ENCODE measurements around the gene SEC24D.
A peak's percentile ranks its signal among the peaks of the same experiment; 100 is the strongest.
"Not testable (repeated sequence)": the region's sequence is repeated elsewhere in the genome, so short reads cannot be mapped to it uniquely, and the experiment has no call there.

SEC24D gene, protein sequence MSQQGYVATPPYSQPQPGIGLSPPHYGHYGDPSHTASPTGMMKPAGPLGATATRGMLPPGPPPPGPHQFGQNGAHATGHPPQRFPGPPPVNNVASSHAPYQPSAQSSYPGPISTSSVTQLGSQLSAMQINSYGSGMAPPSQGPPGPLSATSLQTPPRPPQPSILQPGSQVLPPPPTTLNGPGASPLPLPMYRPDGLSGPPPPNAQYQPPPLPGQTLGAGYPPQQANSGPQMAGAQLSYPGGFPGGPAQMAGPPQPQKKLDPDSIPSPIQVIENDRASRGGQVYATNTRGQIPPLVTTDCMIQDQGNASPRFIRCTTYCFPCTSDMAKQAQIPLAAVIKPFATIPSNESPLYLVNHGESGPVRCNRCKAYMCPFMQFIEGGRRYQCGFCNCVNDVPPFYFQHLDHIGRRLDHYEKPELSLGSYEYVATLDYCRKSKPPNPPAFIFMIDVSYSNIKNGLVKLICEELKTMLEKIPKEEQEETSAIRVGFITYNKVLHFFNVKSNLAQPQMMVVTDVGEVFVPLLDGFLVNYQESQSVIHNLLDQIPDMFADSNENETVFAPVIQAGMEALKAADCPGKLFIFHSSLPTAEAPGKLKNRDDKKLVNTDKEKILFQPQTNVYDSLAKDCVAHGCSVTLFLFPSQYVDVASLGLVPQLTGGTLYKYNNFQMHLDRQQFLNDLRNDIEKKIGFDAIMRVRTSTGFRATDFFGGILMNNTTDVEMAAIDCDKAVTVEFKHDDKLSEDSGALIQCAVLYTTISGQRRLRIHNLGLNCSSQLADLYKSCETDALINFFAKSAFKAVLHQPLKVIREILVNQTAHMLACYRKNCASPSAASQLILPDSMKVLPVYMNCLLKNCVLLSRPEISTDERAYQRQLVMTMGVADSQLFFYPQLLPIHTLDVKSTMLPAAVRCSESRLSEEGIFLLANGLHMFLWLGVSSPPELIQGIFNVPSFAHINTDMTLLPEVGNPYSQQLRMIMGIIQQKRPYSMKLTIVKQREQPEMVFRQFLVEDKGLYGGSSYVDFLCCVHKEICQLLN

DNA sequence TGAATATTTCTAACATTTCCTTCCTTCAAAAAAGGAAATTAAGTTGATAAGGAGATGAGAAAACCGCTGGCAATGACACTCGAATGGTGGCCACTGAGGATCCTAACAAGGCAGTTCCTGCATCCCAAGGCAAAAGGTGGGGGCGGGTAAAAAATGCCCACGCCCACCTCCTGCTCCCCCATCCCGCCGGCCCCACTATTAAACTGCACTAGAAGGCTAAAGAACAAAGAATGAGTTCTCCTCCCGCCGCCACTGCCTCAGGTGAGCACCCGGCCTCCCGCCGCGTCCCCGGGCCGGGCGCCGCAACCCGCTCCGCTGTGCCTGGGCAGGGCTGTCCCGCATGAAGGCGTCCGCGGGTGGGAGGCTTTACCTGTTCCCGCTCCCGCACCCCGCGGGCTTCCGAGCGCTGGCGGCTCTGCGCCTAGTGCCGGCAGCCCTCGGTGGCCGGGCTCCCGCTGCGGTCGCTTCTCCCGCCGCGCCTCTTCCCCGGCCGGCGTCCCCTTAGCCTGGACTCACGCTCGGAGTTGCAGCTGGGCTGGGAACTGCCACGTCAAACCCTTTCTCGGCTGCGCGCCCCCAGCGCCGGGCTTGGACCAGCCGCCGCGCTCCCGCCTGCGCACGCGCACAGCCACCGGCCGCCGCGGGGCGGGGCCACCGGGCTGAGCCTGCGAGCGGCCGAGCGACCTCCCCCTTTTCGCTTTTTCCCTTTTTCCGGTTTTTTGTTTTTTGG is at the start of gene SEC24D:
TSS of gene SEC24D (minus strand) at position 556 of the 730 bp plus-strand sequence. CDS start 2,430 bp downstream, outside the sequence.
- peak within 1 kb of the TSS; percentile 98 for H3K4me3 ChIP-seq (ENCODE audit: low read depth, low read length)
- TF ChIP-seq, protein P1, sequence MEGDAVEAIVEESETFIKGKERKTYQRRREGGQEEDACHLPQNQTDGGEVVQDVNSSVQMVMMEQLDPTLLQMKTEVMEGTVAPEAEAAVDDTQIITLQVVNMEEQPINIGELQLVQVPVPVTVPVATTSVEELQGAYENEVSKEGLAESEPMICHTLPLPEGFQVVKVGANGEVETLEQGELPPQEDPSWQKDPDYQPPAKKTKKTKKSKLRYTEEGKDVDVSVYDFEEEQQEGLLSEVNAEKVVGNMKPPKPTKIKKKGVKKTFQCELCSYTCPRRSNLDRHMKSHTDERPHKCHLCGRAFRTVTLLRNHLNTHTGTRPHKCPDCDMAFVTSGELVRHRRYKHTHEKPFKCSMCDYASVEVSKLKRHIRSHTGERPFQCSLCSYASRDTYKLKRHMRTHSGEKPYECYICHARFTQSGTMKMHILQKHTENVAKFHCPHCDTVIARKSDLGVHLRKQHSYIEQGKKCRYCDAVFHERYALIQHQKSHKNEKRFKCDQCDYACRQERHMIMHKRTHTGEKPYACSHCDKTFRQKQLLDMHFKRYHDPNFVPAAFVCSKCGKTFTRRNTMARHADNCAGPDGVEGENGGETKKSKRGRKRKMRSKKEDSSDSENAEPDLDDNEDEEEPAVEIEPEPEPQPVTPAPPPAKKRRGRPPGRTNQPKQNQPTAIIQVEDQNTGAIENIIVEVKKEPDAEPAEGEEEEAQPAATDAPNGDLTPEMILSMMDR (IDR thresholded peaks at IDR 0.05; ENCODE audit: borderline replicate concordance, insufficient read depth, low read depth, low read length), result 0 out of 2 replicates have a peak, but pooled peaks have one; percentile 13

DNA sequence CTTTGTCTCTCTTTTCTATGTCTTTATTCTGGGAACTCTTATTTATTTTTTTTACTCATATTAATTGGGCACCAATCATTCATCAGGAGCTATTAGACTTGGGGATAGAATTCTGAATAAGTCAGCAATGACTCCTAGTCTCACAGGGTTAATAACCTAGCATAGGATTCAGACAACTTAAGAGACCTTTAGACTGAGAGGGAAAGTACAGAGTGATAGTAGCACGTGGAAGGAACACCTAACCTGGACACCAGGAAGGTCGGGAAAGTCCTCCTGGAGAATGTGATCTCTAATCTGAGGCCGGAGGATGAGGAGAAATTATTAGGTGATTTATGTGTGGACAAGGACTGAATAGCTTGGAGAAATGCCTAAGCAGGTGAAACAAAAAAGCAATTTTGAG is 48.8 kb upstream of the SEC24D start:
- TF ChIP-seq, protein P1 (IDR thresholded peaks at IDR 0.05; ENCODE audit: borderline replicate concordance, insufficient read depth, low read depth, low read length), result no peak
- H3K4me3 ChIP-seq (ENCODE audit: low read depth, low read length), result no peak overlapping the region

DNA sequence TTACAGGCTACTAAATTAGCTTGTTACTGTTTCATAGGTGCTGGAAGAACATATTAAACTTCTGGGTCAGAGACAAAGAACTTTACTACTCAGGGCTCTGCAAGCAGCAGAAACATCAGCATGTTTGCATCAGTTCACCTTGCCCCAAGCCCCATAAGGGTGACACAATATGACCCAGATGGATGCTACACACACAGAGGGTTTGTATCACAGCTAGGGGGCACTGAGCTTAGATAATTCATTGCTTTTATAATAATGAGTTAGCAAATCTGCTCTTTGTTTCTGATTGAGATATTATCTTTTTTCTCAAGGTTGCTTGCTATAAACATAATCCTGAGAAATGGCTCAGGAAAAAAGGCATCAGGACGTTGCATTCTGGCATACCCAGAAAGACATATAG is 47.9 kb upstream of the SEC24D start:
- no peak overlapping the region for H3K4me3 ChIP-seq (ENCODE audit: low read depth, low read length)
- TF ChIP-seq, protein P1 (IDR thresholded peaks at IDR 0.05; ENCODE audit: borderline replicate concordance, insufficient read depth, low read depth, low read length), result no peak

DNA sequence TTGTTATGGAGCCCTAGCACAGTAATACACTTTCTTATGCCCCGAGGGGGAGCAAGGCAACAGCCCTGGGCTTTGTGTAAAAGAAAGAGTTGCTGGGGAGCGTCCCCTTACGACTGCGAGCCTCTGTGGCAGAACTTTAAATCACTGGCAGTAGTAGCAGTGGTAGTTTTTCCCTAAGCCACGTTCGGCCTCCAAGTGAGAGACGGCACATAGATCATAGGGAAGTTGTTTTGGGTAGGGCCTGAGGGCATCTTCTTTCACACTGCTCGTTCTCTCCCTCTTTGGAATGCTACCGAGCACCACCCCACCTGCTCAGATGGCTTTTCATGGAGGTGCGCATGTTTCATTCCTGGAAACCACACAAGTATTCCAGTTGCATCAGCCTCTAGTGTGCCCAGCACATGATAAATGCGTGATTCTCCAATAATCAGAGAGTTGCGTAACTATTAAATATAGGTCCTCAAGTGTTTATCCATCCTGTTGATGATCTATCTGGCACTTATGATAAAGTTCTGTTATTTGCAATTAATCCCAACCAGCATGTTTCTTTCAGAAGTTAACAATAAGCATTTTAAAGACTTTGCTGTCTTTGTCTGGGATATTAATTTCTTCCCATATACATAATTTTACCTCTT is 45.7 kb upstream of the SEC24D start:
- no peak overlapping the region for H3K4me3 ChIP-seq (ENCODE audit: low read depth, low read length)
- TF ChIP-seq, protein P1 (IDR thresholded peaks at IDR 0.05; ENCODE audit: borderline replicate concordance, insufficient read depth, low read depth, low read length), result no peak

DNA sequence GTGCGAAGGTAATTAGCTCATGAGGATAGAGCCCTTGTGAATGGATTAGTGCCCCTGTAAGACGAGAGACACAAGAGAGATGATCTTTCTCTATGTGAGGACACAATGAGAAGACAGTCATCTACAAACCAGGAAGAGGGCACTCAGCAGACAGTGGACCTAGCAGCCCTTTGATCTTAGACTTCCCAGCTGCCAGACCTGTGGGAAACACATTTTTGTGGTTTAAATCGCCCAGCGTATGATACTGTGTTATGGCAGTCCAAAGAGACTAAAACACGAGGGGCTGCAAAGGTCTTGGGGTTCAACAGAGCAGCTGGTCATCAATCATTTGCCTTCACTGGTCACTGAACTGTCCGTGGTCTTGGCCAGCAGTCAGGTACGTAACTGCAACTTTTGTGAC is 43.5 kb upstream of the SEC24D start:
- TF ChIP-seq, protein P1 (IDR thresholded peaks at IDR 0.05; ENCODE audit: borderline replicate concordance, insufficient read depth, low read depth, low read length), result no peak
- H3K4me3 ChIP-seq (ENCODE audit: low read depth, low read length), result no peak overlapping the region

DNA sequence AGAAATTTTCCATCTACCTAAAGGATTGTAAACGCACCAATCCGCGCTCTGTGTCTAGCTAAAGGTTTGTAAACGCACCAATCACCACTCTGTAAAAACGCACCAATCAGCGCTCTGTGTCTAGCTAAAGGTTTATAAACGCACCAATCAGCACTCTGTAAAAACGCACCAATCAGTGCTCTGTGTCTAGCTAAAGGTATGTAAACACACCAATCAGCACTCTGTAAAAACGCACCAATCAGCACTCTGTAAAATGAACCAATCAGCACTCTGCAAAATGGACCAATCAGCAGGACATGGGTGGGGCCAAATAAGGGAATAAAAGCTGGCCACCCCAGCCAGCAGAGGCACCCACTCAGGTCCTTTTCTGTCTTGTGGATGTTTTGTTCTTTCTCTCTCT is 42.6 kb upstream of the SEC24D start:
- not testable (repeated sequence) for H3K4me3 ChIP-seq (ENCODE audit: low read depth, low read length)

Data from GM12875 (cell line).